Nephron progenitor cell (in vitro differentiated cells): ENCODE measurements around the gene RIMS4.

Source experiments
- DNase-seq: peaks from one replicate; pipeline ENCODE4 v3.0.0; 2021
- H3K27ac Mint-ChIP-seq: 2 replicates; pipeline ENCODE4 v1.8.0; 2021; ENCODE audit warnings: mild to moderate bottlenecking, moderate library complexity, mixed read lengths
- H3K27me3 Mint-ChIP-seq: 2 replicates; pipeline ENCODE4 v1.8.0; 2021; ENCODE audit warnings: mild to moderate bottlenecking, low read depth, mixed read lengths; ENCODE audit not compliant: poor library complexity
- H3K36me3 Mint-ChIP-seq: 2 replicates; pipeline ENCODE4 v1.8.0; 2021; ENCODE audit warnings: low read depth, mixed read lengths
- H3K4me1 Mint-ChIP-seq: 2 replicates; pipeline ENCODE4 v1.8.0; 2021; ENCODE audit warnings: mixed read lengths
- H3K4me3 Mint-ChIP-seq: 2 replicates; pipeline ENCODE4 v1.8.0; 2021; ENCODE audit warnings: mild to moderate bottlenecking, moderate library complexity, mixed read lengths
- H3K9me3 Mint-ChIP-seq: 2 replicates; pipeline ENCODE4 v1.8.0; 2021; ENCODE audit warnings: mild to moderate bottlenecking, moderate library complexity, mixed read lengths
- TF ChIP-seq, protein P1 (sequence below): fragments of 200-600 bp; sonication (generic); IDR thresholded peaks from 2 replicates; pipeline ENCODE4 v1.5.0; 2021; ENCODE audit warnings: antibody characterized with exemption

Gene RIMS4

DNA sequence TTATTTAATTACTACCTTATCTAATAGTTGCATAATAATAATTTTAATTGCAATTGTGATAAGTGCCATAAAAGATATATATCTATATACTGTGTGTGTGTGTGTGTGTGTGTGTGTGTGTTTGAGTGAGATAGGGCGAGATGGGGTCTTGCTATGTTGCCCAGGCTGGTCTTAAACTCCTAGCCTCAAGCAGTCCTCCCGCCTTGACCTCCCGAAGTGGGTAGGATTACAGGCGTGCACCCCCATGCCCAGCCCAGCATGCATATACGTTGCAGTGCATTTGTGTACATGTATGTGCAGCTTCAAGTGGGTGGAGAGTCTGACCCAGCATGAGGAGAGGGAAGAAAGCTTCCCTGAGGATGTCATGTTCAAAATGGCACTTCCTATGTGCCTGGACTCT lies 4.6 kb upstream of the RIMS4 start:
- Mint-ChIP-seq H3K4me1 (peaks cover 10% of the 10 kb centered on the region), H3K36me3 (no peaks in the 10 kb centered on the region)
- TF ChIP-seq, protein P1, sequence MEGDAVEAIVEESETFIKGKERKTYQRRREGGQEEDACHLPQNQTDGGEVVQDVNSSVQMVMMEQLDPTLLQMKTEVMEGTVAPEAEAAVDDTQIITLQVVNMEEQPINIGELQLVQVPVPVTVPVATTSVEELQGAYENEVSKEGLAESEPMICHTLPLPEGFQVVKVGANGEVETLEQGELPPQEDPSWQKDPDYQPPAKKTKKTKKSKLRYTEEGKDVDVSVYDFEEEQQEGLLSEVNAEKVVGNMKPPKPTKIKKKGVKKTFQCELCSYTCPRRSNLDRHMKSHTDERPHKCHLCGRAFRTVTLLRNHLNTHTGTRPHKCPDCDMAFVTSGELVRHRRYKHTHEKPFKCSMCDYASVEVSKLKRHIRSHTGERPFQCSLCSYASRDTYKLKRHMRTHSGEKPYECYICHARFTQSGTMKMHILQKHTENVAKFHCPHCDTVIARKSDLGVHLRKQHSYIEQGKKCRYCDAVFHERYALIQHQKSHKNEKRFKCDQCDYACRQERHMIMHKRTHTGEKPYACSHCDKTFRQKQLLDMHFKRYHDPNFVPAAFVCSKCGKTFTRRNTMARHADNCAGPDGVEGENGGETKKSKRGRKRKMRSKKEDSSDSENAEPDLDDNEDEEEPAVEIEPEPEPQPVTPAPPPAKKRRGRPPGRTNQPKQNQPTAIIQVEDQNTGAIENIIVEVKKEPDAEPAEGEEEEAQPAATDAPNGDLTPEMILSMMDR: no peak

DNA sequence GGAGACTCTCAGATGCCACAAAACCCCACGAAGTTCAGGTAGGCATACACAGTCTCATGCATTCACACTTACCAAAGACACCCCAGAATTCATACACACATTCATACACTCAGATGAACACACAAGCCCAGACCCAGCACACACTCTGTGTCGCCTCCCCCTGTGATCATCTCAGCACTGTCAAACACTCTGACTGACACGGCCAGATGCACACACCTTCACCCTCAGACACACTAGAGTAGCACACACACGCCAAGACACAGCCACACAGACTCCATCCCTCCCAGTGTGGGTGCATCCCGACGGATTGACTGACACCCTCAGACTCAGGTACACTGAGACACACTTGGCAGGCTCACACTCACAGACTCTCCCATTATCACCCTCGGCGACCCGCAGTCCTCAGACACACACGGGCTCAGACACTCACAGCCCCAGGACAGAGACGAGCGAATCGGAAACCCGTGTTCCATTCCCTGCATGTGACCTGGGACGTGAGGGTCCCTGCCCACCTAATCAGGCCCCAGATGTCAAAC lies 872 bp upstream of the RIMS4 start:
- H3K4me1 Mint-ChIP-seq: peaks cover 36% of the 10 kb centered on the region
- DNase-seq: no peak
- no peak overlapping the region for H3K27ac Mint-ChIP-seq
- H3K4me3 Mint-ChIP-seq: peak overlapping the region; percentile 81
- peaks cover 14% of the 10 kb centered on the region for H3K9me3 Mint-ChIP-seq
- TF ChIP-seq, protein P1: no peak
- no peaks in the 10 kb centered on the region for H3K36me3 Mint-ChIP-seq
- peaks cover 70% of the 10 kb centered on the region for H3K27me3 Mint-ChIP-seq

More for the DNA sequence above, 4.6 kb upstream of the RIMS4 start:
- Mint-ChIP-seq H3K4me3 (no peak overlapping the region), H3K9me3 (peaks cover 14% of the 10 kb centered on the region), H3K27me3 (peaks cover 46% of the 10 kb centered on the region), H3K27ac (no peak overlapping the region)
- DNase-seq: no peak

DNA sequence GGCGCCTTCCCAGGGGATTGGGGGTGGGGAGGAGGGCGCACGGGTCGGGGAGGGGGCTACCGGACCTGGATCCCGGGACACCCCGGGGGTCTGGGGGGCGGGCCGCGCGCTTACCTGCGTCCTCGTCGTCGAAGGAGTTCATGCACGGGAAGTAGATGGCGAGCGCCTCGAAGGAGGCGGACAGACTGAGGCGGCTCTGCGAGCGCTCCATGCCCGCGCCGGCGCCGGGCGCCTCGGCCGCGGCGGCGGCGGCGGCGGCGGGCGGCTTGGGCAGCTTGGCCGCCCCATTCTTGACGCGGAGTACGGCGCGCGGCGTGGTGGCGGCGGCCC lies 320 bp downstream of the RIMS4 start:
- TF ChIP-seq, protein P1: no peak
- peak overlapping the region; percentile 81 for H3K4me3 Mint-ChIP-seq
- H3K36me3 Mint-ChIP-seq: no peaks in the 10 kb centered on the region
- no peak overlapping the region for H3K27ac Mint-ChIP-seq
- peaks cover 47% of the 10 kb centered on the region for H3K4me1 Mint-ChIP-seq
- no peak for DNase-seq
- peaks cover 66% of the 10 kb centered on the region for H3K27me3 Mint-ChIP-seq
- peaks cover 14% of the 10 kb centered on the region for H3K9me3 Mint-ChIP-seq

DNA sequence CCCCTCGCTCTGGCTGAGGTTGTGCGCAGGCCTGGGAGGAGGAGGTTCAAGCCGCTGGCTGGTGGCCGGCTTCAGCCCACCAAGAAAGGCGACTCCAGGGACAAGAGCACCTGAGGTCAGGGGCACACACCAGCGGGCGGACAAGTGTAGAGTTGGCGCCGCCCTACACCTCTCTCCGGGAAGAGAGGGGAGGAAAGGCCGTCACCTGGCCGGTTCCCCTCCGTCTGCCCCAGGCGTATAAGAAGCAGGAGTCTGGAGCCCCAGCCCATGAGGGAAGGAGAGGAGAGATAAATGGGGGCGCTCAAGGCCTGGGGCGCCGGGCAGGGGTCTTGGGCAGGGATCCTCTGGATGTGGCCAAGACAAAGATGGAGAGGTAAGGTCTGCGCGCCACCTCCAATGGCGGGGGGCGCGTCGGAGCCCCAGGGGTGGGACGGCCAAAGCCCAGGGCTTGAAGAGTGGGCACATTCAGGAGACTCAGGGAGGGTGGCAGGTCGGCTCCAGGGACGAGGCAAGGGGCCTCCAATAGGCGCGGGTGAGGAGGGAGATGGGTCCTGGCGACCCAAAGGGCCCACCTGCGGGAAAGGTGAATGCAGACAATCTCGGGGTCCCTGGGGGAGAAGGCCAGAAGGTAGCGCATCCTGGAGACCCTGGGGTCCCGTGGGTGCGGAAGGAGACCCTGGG lies 826 bp downstream of the RIMS4 start:
- peaks cover 52% of the 10 kb centered on the region for H3K4me1 Mint-ChIP-seq
- H3K4me3 Mint-ChIP-seq: peak overlapping the region; percentile 81
- no peaks in the 10 kb centered on the region for H3K36me3 Mint-ChIP-seq
- DNase-seq: peak; percentile 16
- peaks cover 71% of the 10 kb centered on the region for H3K27me3 Mint-ChIP-seq
- H3K27ac Mint-ChIP-seq: no peak overlapping the region
- H3K9me3 Mint-ChIP-seq: peaks cover 14% of the 10 kb centered on the region
- TF ChIP-seq, protein P1: no peak

GRCh38 chr20:44807684-44808056 lies 2.7 kb downstream of the RIMS4 start:
- no peak overlapping the region for H3K4me3 Mint-ChIP-seq
- no peak for DNase-seq
- no peaks in the 10 kb centered on the region for H3K36me3 Mint-ChIP-seq
- no peak overlapping the region for H3K27ac Mint-ChIP-seq
- peaks cover 61% of the 10 kb centered on the region for H3K4me1 Mint-ChIP-seq
- TF ChIP-seq, protein P1: no peak
- H3K9me3 Mint-ChIP-seq: peaks cover 13% of the 10 kb centered on the region
- H3K27me3 Mint-ChIP-seq: peaks cover 61% of the 10 kb centered on the region
